ENCODE data around the gene SMIM5.

Gene SMIM5

DNA sequence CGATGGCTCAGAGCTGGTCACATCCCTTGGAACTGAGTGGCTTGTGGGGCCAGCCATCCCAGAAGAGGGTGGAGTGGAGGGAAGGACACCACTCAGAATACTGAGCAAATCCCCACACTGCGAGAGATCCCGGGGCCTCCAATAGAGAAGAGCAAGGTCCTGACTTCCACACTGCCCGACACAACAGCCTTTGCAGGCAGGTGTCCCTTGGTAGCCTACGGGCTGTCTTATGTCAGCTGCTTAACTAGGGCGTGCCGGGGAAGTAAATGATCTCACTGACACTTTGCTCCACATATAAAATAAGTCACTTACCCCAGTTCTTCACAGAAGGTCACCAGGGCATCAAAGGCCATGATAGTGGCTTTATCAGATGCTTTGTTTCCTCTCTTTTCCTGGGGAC, 17.6 kb downstream of the SMIM5 start:
- no peak for TF ChIP-seq EZH2 (IDR thresholded peaks at IDR 0.05)
- TF ChIP-seq POLR2AphosphoS5 (IDR thresholded peaks at IDR 0.05; ENCODE audit: borderline replicate concordance, low read depth, low read length) = no peak
- TF ChIP-seq FOXP2 (optimal IDR thresholded peaks at IDR 0.05; ENCODE audit: control extremely low read depth, extremely low read length, insufficient read depth) = no peak
- DNase-seq (ENCODE audit: low read depth, low spot score) = no peak
- no peaks in the 10 kb centered on the region for H3K9me3 ChIP-seq (ENCODE audit: low read depth, low read length)

DNA sequence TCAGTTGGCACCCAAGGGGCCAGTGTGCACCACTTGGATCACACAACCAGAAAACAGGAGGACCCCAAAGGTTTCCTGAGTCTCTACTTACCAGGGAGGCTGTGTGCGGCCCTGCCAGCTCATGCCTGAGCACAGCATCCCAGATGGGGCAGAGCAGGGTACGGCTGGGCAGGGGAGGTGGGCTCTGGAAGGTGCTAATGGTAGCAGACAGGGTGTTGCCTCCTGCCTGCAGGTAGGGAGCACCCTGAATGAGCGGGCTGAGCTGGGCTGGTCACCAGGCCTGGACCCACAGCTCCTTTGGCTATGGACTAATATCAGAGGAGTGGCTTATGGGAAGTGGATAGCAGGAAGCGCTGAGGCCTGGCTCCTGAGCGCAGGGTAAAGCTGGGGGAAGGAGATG, 19.1 kb downstream of the SMIM5 start:
- no peak for DNase-seq (ENCODE audit: low read depth, low spot score)
- Histone ChIP-seq H3K36me3 (ENCODE audit: insufficient read depth, low read length) (peaks cover 6% of the 10 kb centered on the region; the same call in 1 of the 2 replicates), H3K27ac (no peak overlapping the region), H3K9me3 (ENCODE audit: low read depth, low read length) (no peaks in the 10 kb centered on the region), H3K4me3 (no peak overlapping the region), H3K9ac (ENCODE audit: insufficient read length) (no peak overlapping the region)
- no peak for TF ChIP-seq POLR2AphosphoS5 (IDR thresholded peaks at IDR 0.05; ENCODE audit: borderline replicate concordance, low read depth, low read length)
- TF ChIP-seq EZH2 (IDR thresholded peaks at IDR 0.05) = no peak
- TF ChIP-seq FOXP2 (optimal IDR thresholded peaks at IDR 0.05; ENCODE audit: control extremely low read depth, extremely low read length, insufficient read depth) = no peak

More for the DNA sequence above, 17.6 kb downstream of the SMIM5 start:
- H3K36me3 ChIP-seq (ENCODE audit: insufficient read depth, low read length) = peaks cover 6% of the 10 kb centered on the region; the same call in 1 of the 2 replicates
- H3K4me3 ChIP-seq = no peak overlapping the region
- no peak overlapping the region for H3K9ac ChIP-seq (ENCODE audit: insufficient read length)
- no peak overlapping the region for H3K27ac ChIP-seq

DNA sequence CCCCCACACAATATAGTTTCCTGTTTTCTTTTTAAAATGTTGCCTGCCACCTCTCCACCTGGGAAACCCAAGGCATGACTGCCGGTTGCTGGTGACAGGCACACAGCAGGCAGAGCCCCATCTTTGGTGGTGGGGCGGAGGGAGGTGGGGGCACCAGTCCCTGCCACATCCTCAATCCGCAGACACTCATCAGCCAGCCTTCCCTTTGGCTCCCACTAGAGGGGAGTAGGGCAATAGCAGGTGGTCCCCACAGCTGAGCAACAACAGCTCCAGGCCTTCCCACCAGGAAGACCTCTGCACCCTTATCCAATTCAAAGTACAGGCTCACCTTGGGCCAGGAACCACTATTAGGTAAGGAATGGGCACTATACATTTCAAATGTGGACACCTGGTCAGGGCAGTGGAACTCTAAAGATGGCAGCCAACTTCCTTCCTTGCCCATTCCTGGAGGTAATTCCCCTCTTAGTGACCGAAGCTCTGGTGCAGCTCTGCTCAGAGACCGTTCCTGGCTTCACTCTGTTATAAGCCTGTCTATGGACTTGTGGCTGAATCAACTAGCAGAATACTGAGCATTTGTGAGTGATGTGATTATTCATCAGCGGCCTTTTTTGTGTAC, 19.8 kb downstream of the SMIM5 start:
- TF ChIP-seq FOXP2 (optimal IDR thresholded peaks at IDR 0.05; ENCODE audit: control extremely low read depth, extremely low read length, insufficient read depth) (no peak), POLR2AphosphoS5 (IDR thresholded peaks at IDR 0.05; ENCODE audit: borderline replicate concordance, low read depth, low read length) (no peak), EZH2 (IDR thresholded peaks at IDR 0.05) (no peak)
- Histone ChIP-seq H3K36me3 (ENCODE audit: insufficient read depth, low read length) (peaks cover 6% of the 10 kb centered on the region; the same call in 1 of the 2 replicates), H3K9me3 (ENCODE audit: low read depth, low read length) (no peaks in the 10 kb centered on the region), H3K9ac (ENCODE audit: insufficient read length) (no peak overlapping the region), H3K4me3 (no peak overlapping the region), H3K27ac (no peak overlapping the region)
- no peak for DNase-seq (ENCODE audit: low read depth, low spot score)

DNA sequence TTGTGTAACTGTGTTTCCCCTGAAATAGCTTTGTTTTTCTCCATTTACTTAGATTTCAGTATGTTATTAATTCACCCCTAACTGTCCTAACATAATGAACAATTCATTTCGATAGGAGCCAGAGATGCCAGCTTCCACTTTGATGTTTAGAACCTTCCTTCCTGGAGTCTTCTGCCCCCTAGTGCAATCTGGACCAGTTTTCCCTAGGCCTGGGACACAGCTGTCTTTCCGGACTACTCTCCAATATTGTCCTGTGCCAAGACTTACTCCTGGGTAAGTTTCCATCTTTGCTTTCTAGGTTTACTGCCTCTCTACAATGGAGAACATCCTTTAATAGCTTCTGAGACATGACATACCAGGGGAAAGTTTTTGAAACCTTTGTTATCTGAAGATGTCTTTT, 20.9 kb downstream of the SMIM5 start:
- DNase-seq (ENCODE audit: low read depth, low spot score) = no peak
- Histone ChIP-seq H3K9ac (ENCODE audit: insufficient read length) (no peak overlapping the region), H3K9me3 (ENCODE audit: low read depth, low read length) (no peaks in the 10 kb centered on the region), H3K36me3 (ENCODE audit: insufficient read depth, low read length) (peaks cover 6% of the 10 kb centered on the region; the same call in 1 of the 2 replicates), H3K4me3 (no peak overlapping the region), H3K27ac (no peak overlapping the region)
- no peak for TF ChIP-seq POLR2AphosphoS5 (IDR thresholded peaks at IDR 0.05; ENCODE audit: borderline replicate concordance, low read depth, low read length)
- no peak for TF ChIP-seq FOXP2 (optimal IDR thresholded peaks at IDR 0.05; ENCODE audit: control extremely low read depth, extremely low read length, insufficient read depth)
- TF ChIP-seq EZH2 (IDR thresholded peaks at IDR 0.05) = no peak

GRCh38 chr17:75658237-75658636, 25.0 kb downstream of the SMIM5 start:
- no peak for DNase-seq (ENCODE audit: low read depth, low spot score)
- Histone ChIP-seq H3K9ac (ENCODE audit: insufficient read length) (no peak overlapping the region), H3K4me3 (no peak overlapping the region), H3K36me3 (ENCODE audit: insufficient read depth, low read length) (peaks cover 14% of the 10 kb centered on the region; the same call in 1 of the 2 replicates), H3K9me3 (ENCODE audit: low read depth, low read length) (no peaks in the 10 kb centered on the region), H3K27ac (no peak overlapping the region)
- TF ChIP-seq FOXP2 (optimal IDR thresholded peaks at IDR 0.05; ENCODE audit: control extremely low read depth, extremely low read length, insufficient read depth) (no peak), POLR2AphosphoS5 (IDR thresholded peaks at IDR 0.05; ENCODE audit: borderline replicate concordance, low read depth, low read length) (no peak), EZH2 (IDR thresholded peaks at IDR 0.05) (no peak)

GRCh38 chr17:75661531-75661930, 28.3 kb downstream of the SMIM5 start:
- Histone ChIP-seq H3K9ac (ENCODE audit: insufficient read length) (no peak overlapping the region), H3K27ac (no peak overlapping the region), H3K36me3 (ENCODE audit: insufficient read depth, low read length) (peaks cover 19% of the 10 kb centered on the region; the same call in 1 of the 2 replicates), H3K9me3 (ENCODE audit: low read depth, low read length) (no peaks in the 10 kb centered on the region), H3K4me3 (no peak overlapping the region)
- TF ChIP-seq EZH2 (IDR thresholded peaks at IDR 0.05) (no peak), FOXP2 (optimal IDR thresholded peaks at IDR 0.05; ENCODE audit: control extremely low read depth, extremely low read length, insufficient read depth) (no peak), POLR2AphosphoS5 (IDR thresholded peaks at IDR 0.05; ENCODE audit: borderline replicate concordance, low read depth, low read length) (no peak)
- DNase-seq (ENCODE audit: low read depth, low spot score) = no peak

- no peak for DNase-seq (ENCODE audit: low read depth, low spot score)
- Histone ChIP-seq H3K27ac (no peak overlapping the region), H3K4me3 (no peak overlapping the region), H3K9me3 (ENCODE audit: low read depth, low read length) (no peaks in the 10 kb centered on the region), H3K36me3 (ENCODE audit: insufficient read depth, low read length) (peaks cover 19% of the 10 kb centered on the region; the same call in 1 of the 2 replicates), H3K9ac (ENCODE audit: insufficient read length) (no peak overlapping the region)
- TF ChIP-seq EZH2 (IDR thresholded peaks at IDR 0.05) = no peak
- TF ChIP-seq POLR2AphosphoS5 (IDR thresholded peaks at IDR 0.05; ENCODE audit: borderline replicate concordance, low read depth, low read length) = no peak
- no peak for TF ChIP-seq FOXP2 (optimal IDR thresholded peaks at IDR 0.05; ENCODE audit: control extremely low read depth, extremely low read length, insufficient read depth)
Observed at GRCh38 chr17:75662511-75662910, 29.3 kb downstream of the SMIM5 start.

GRCh38 chr17:75664099-75664549, 30.9 kb downstream of the SMIM5 start:
- no peaks in the 10 kb centered on the region for H3K9me3 ChIP-seq (ENCODE audit: low read depth, low read length)
- DNase-seq (ENCODE audit: low read depth, low spot score) = no peak
- H3K27ac ChIP-seq = no peak overlapping the region
- TF ChIP-seq FOXP2 (optimal IDR thresholded peaks at IDR 0.05; ENCODE audit: control extremely low read depth, extremely low read length, insufficient read depth) = no peak
- no peak for TF ChIP-seq EZH2 (IDR thresholded peaks at IDR 0.05)
- no peak for TF ChIP-seq POLR2AphosphoS5 (IDR thresholded peaks at IDR 0.05; ENCODE audit: borderline replicate concordance, low read depth, low read length)
- H3K4me3 ChIP-seq = no peak overlapping the region
- no peak overlapping the region for H3K9ac ChIP-seq (ENCODE audit: insufficient read length)
- peaks cover 27% of the 10 kb centered on the region for H3K36me3 ChIP-seq (ENCODE audit: insufficient read depth, low read length)
